WTC11 (cell line): Measurements from ENCODE around the gene FCN3. TPM values are rescaled to one million over a fixed set of nuclear protein-coding genes. Genes with fewer than 3 reads are reported as not detected.

Source experiments
- ATAC-seq: fragments of 200-7000 bp; cut with Tn5 transposase; 2 replicates; pipeline ENCODE4 v1.10.0; 2021; ENCODE audit warnings: mild to moderate bottlenecking, moderate library complexity
- CTCF ChIA-PET: fragments of 300-600 bp; sonication (Branson Sonifier 250); formaldehyde crosslinking; loops from one replicate; lab custom pipeline; 2021; ENCODE audit warnings: antibody characterized with exemption; lab: Charles Lee
- POLR2A ChIA-PET: fragments of 350-600 bp; sonication (Branson Sonifier 250); formaldehyde crosslinking; loops from one replicate; lab custom pipeline; 2021; ENCODE audit warnings: antibody characterized with exemption; lab: Charles Lee
- DNase-seq: peaks from one replicate; pipeline ENCODE4 v3.0.0; 2021; ENCODE audit warnings: low spot score
- H3K27ac Mint-ChIP-seq: 2 replicates; pipeline ENCODE4 v1.8.0; 2021; ENCODE audit warnings: mixed read lengths
- H3K27me3 Mint-ChIP-seq: 2 replicates; pipeline ENCODE4 v1.8.0; 2021; ENCODE audit warnings: low read depth, mild to moderate bottlenecking, moderate library complexity, mixed read lengths
- H3K36me3 Mint-ChIP-seq: 2 replicates; pipeline ENCODE4 v1.8.0; 2021; ENCODE audit warnings: mixed read lengths
- H3K4me1 Mint-ChIP-seq: 2 replicates; pipeline ENCODE4 v1.8.0; 2022; ENCODE audit warnings: mixed read lengths
- H3K4me3 Mint-ChIP-seq: 2 replicates; pipeline ENCODE4 v1.8.0; 2021; ENCODE audit warnings: mild to moderate bottlenecking, moderate library complexity, mixed read lengths
- H3K9me3 Mint-ChIP-seq: 2 replicates; pipeline ENCODE4 v1.8.0; 2021; ENCODE audit warnings: mixed read lengths
- CREM ChIP-seq: sonication (generic); formaldehyde crosslinking; IDR thresholded peaks from 2 replicates; pipeline ENCODE4 v1.8.1; 2022; ENCODE audit warnings: mild to moderate bottlenecking, missing genetic modification reagents, moderate library complexity
- JAZF1 ChIP-seq: fragments of 250-450 bp; sonication (Bioruptor Pico); IDR thresholded peaks from 2 replicates; pipeline ENCODE4 v1.9.0; 2021; ENCODE audit warnings: moderate library complexity, mild to moderate bottlenecking, inconsistent platforms
- JUN ChIP-seq: sonication (generic); formaldehyde crosslinking; IDR thresholded peaks from 2 replicates; pipeline ENCODE4 v1.8.0; 2023; ENCODE audit warnings: mild to moderate bottlenecking, missing genetic modification reagents
- MXD4 ChIP-seq: fragments of 250-450 bp; sonication (Bioruptor Pico); IDR thresholded peaks from 2 replicates; pipeline ENCODE4 v1.8.0; 2021; ENCODE audit warnings: mild to moderate bottlenecking, moderate library complexity, borderline replicate concordance
- NR3C1 ChIP-seq: sonication (generic); formaldehyde crosslinking; conservative IDR thresholded peaks from 2 replicates; pipeline ENCODE4 v1.8.1; 2023; ENCODE audit warnings: low read depth, mild to moderate bottlenecking, missing genetic modification reagents
- RORB ChIP-seq: fragments of 250-450 bp; sonication (Bioruptor Pico); IDR thresholded peaks from 2 replicates; pipeline ENCODE4 v1.9.0; 2021; ENCODE audit warnings: mild to moderate bottlenecking
- SMAD3 ChIP-seq: sonication (generic); formaldehyde crosslinking; IDR thresholded peaks from 2 replicates; pipeline ENCODE4 v1.8.0; 2022; ENCODE audit warnings: missing genetic modification reagents, mild to moderate bottlenecking, borderline replicate concordance
- TEAD1 ChIP-seq: sonication (generic); formaldehyde crosslinking; IDR thresholded peaks from 2 replicates; pipeline ENCODE4 v1.8.0; 2022; ENCODE audit warnings: mild to moderate bottlenecking, missing genetic modification reagents
- TP53 ChIP-seq: sonication (generic); formaldehyde crosslinking; IDR thresholded peaks from 2 replicates; pipeline ENCODE4 v1.8.1; 2023; ENCODE audit warnings: mild to moderate bottlenecking, missing genetic modification reagents
- ZBTB21 ChIP-seq: sonication (generic); formaldehyde crosslinking; IDR thresholded peaks from 2 replicates; pipeline ENCODE4 v1.8.1; 2023; ENCODE audit warnings: mild to moderate bottlenecking, missing genetic modification reagents, borderline replicate concordance
- ZNF263 ChIP-seq: sonication (generic); formaldehyde crosslinking; IDR thresholded peaks from 2 replicates; pipeline ENCODE4 v1.8.1; 2022; ENCODE audit warnings: low read depth, mild to moderate bottlenecking, moderate library complexity, missing genetic modification reagents
- ZNF423 ChIP-seq: fragments of 250-450 bp; sonication (Bioruptor Pico); IDR thresholded peaks from 2 replicates; pipeline ENCODE4 v2.1.2; 2022; ENCODE audit warnings: mild to moderate bottlenecking, moderate library complexity
- total RNA-seq: library from RNA; stranded (reverse); gene quantifications from 3 replicates; pipeline ENCODE4 v1.2.3, GENCODE V29; 2021
- TF ChIP-seq, protein P1 (sequence below): sonication (generic); formaldehyde crosslinking; IDR thresholded peaks from 2 replicates; pipeline ENCODE4 v1.8.1; 2022; ENCODE audit warnings: low read depth, missing genetic modification reagents, borderline replicate concordance
- TF ChIP-seq, protein P2 (sequence below): fragments of 250-450 bp; sonication (Bioruptor Pico); conservative IDR thresholded peaks from 2 replicates; pipeline ENCODE4 v1.9.0; 2021; ENCODE audit warnings: mild to moderate bottlenecking
- TF ChIP-seq, protein P3 (sequence below): sonication (generic); formaldehyde crosslinking; conservative IDR thresholded peaks from 2 replicates; pipeline ENCODE4 v1.8.1; 2022; ENCODE audit warnings: mild to moderate bottlenecking, missing genetic modification reagents
- TF ChIP-seq, protein P4 (sequence below): sonication (generic); formaldehyde crosslinking; IDR thresholded peaks from 2 replicates; pipeline ENCODE4 v1.8.1; 2023; ENCODE audit warnings: mild to moderate bottlenecking, missing genetic modification reagents, moderate library complexity
- TF ChIP-seq, protein P5 (sequence below): sonication (generic); formaldehyde crosslinking; IDR thresholded peaks from 2 replicates; pipeline ENCODE4 v1.8.1; 2023; ENCODE audit warnings: mild to moderate bottlenecking, missing genetic modification reagents, borderline replicate concordance

Gene FCN3
- total RNA-seq, 1 experiment from 2014 or later = 0.98 TPM

DNA sequence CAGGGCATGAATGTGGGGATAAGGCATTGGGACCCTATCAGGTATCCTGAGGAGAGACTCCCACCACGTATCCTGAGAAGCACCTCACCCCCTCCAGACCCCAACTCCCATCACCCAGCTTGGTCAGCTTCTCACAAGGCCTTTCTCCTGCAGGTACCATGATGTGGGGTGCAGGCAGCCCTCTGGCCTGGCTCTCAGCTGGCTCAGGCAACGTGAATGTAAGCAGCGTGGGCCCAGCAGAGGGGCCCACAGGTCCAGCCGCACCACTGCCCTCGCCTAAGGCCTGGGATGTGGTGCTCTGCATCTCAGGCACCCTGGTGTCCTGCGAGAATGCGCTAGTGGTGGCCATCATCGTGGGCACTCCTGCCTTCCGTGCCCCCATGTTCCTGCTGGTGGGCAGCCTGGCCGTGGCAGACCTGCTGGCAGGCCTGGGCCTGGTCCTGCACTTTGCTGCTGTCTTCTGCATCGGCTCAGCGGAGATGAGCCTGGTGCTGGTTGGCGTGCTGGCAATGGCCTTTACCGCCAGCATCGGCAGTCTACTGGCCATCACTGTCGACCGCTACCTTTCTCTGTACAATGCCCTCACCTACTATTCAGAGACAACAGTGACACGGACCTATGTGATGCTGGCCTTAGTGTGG is 19.1 kb upstream of the FCN3 start:
- no peak for DNase-seq
- peak overlapping the region; percentile 91 for H3K4me3 Mint-ChIP-seq
- CTCF ChIA-PET = interaction anchor here (0.6 to 5.2 kb wide), 22 partner anchors 9 to 349 kb away, joined by 3 to 44 read pairs (median 5); partner anchors contain the start of gene MAP3K6

DNA sequence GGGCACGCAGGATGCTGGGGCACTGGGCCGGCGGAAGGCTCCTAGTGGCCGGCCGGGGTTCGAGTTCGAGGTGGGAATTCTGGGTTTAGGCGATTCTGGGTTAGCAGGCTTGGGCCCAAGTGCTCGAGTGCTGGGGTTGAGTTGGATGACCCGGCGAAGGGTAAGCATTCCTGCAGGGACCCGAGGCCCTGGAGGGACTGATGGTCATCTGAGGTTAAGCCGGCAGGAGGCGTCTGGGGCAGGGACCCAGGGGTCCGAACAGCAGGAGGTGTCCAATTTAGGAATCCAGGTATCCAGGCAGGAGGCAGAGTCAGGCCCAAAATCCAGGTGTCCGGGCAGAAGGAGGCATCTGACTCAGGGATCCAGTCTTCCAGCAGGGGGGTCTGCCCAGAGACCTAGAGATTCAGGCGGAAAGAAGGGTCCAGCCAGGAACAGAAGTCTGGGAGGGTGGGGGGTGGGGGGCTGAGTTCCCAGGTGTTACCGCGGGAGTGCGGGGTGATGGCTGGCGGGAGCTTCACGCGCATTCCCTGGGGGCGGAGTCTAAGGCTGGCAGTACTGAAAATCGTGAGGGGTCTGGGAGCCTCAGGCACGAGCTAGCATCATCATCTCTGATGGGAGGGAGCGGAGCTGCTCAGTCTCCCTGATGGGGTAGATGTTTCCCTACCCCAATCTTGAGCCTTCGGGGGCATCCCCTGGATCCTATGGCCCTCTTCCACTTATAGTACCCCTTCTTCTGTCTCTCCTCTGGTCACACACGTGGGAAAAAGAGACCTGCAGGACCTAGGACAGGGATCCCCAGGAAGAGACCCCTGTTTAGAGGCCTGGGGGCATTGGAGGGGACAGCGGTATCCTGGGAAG is 18.4 kb upstream of the FCN3 start:
- peaks cover 31% of the 10 kb centered on the region for H3K4me1 Mint-ChIP-seq
- TF ChIP-seq, protein P1, sequence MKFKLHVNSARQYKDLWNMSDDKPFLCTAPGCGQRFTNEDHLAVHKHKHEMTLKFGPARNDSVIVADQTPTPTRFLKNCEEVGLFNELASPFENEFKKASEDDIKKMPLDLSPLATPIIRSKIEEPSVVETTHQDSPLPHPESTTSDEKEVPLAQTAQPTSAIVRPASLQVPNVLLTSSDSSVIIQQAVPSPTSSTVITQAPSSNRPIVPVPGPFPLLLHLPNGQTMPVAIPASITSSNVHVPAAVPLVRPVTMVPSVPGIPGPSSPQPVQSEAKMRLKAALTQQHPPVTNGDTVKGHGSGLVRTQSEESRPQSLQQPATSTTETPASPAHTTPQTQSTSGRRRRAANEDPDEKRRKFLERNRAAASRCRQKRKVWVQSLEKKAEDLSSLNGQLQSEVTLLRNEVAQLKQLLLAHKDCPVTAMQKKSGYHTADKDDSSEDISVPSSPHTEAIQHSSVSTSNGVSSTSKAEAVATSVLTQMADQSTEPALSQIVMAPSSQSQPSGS (CRISPR knock-in tag) = no peak
- peak; percentile 89 for TF ChIP-seq ZNF423 (CRISPR knock-in tag)
- CTCF ChIA-PET = interaction anchor here (0.6 to 5.2 kb wide), 25 partner anchors 8 to 348 kb away, joined by 3 to 44 read pairs (median 5); partner anchors contain the start of genes CD164L2 and MAP3K6
- peak; percentile 5 for ATAC-seq
- H3K9me3 Mint-ChIP-seq = no peaks in the 10 kb centered on the region
- peak overlapping the region; percentile 84 for H3K27ac Mint-ChIP-seq
- POLR2A ChIA-PET = interaction anchor here (1.0 to 2.1 kb wide), 2 partner anchors 10 to 26 kb away, joined by 3 to 7 read pairs; partner anchors contain the start of gene MAP3K6
- no peak for DNase-seq
- H3K4me3 Mint-ChIP-seq = peak overlapping the region; percentile 91
- H3K27me3 Mint-ChIP-seq = peaks cover 3% of the 10 kb centered on the region; the same call in 1 of the 2 replicates
- no peaks in the 10 kb centered on the region for H3K36me3 Mint-ChIP-seq

More for the DNA sequence above, 19.1 kb upstream of the FCN3 start:
- H3K36me3 Mint-ChIP-seq = no peaks in the 10 kb centered on the region
- no peak for TF ChIP-seq ZNF263 (CRISPR knock-in tag)
- TF ChIP-seq ZBTB21 = no peak
- TF ChIP-seq TEAD1 (CRISPR knock-in tag) = no peak
- no peak for TF ChIP-seq SMAD3
- TF ChIP-seq JUN (CRISPR knock-in tag) = no peak
- TF ChIP-seq RORB (CRISPR knock-in tag) = no peak
- TF ChIP-seq TP53 = no peak
- TF ChIP-seq, protein P2, sequence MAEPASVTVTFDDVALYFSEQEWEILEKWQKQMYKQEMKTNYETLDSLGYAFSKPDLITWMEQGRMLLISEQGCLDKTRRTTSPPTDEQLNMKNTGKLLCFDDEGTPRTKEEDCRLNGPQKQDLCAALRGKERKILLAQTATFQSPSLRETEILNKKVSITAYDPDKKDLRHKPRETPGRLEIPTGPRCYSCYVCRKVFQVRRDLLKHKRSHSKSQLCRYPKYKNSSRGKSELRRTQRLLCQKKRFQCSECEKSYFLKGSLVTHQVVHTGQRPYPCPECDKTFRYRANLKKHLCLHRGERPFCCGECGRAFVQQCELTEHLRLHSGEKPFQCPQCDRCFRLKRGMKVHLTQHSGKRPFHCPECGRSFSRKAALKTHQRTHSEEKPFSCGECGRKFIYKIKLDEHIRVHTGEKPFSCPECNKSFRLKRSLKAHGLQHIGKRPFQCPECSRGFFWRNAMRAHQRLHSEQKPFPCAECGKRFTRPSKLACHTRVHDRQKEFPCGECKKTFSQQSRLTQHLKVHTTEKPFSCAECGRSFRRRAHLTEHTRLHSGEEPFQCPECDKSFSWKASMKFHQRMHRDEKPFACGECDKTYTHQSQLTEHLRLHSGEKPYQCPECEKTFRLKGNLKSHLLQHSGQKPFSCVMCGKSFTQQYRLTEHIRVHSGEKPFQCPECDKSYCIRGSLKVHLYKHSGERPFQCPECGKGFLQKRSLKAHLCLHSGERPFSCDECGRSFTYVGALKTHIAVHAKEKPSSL (CRISPR knock-in tag) = no peak
- TF ChIP-seq, protein P3, sequence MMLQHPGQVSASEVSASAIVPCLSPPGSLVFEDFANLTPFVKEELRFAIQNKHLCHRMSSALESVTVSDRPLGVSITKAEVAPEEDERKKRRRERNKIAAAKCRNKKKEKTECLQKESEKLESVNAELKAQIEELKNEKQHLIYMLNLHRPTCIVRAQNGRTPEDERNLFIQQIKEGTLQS = no peak
- no peak for TF ChIP-seq JAZF1 (CRISPR knock-in tag)
- no peak for TF ChIP-seq CREM (CRISPR knock-in tag)
- TF ChIP-seq MXD4 (CRISPR knock-in tag) = no peak
- no peak for TF ChIP-seq NR3C1 (CRISPR knock-in tag)
- TF ChIP-seq, protein P4, sequence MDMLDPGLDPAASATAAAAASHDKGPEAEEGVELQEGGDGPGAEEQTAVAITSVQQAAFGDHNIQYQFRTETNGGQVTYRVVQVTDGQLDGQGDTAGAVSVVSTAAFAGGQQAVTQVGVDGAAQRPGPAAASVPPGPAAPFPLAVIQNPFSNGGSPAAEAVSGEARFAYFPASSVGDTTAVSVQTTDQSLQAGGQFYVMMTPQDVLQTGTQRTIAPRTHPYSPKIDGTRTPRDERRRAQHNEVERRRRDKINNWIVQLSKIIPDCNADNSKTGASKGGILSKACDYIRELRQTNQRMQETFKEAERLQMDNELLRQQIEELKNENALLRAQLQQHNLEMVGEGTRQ = no peak
- TF ChIP-seq, protein P5, sequence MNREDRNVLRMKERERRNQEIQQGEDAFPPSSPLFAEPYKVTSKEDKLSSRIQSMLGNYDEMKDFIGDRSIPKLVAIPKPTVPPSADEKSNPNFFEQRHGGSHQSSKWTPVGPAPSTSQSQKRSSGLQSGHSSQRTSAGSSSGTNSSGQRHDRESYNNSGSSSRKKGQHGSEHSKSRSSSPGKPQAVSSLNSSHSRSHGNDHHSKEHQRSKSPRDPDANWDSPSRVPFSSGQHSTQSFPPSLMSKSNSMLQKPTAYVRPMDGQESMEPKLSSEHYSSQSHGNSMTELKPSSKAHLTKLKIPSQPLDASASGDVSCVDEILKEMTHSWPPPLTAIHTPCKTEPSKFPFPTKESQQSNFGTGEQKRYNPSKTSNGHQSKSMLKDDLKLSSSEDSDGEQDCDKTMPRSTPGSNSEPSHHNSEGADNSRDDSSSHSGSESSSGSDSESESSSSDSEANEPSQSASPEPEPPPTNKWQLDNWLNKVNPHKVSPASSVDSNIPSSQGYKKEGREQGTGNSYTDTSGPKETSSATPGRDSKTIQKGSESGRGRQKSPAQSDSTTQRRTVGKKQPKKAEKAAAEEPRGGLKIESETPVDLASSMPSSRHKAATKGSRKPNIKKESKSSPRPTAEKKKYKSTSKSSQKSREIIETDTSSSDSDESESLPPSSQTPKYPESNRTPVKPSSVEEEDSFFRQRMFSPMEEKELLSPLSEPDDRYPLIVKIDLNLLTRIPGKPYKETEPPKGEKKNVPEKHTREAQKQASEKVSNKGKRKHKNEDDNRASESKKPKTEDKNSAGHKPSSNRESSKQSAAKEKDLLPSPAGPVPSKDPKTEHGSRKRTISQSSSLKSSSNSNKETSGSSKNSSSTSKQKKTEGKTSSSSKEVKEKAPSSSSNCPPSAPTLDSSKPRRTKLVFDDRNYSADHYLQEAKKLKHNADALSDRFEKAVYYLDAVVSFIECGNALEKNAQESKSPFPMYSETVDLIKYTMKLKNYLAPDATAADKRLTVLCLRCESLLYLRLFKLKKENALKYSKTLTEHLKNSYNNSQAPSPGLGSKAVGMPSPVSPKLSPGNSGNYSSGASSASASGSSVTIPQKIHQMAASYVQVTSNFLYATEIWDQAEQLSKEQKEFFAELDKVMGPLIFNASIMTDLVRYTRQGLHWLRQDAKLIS (CRISPR knock-in tag) = no peak
- TF ChIP-seq, all 79 proteins: peak for 0
- Mint-ChIP-seq H3K9me3 (no peaks in the 10 kb centered on the region), H3K4me1 (peaks cover 33% of the 10 kb centered on the region), H3K27ac (no peak overlapping the region), H3K27me3 (peaks cover 3% of the 10 kb centered on the region; the same call in 1 of the 2 replicates)
- no peak for ATAC-seq
- POLR2A ChIA-PET = interaction anchor here (1.0 kb wide), 1 partner anchor 11 kb away, joined by 3 read pairs; no protein-coding TSS in a partner anchor
